ENCODE results near the gene GRM8.

GRM8 gene

GRCh38 chr7:126818393-126819196, 434.1 kb downstream of the GRM8 start:
- no peak overlapping the region for H3K4me3 ChIP-seq (ENCODE audit: low read depth, low read length)
- DNase-seq (ENCODE audit: low read depth, low spot score): no peak
- TF ChIP-seq CTCF (IDR thresholded peaks at IDR 0.05; ENCODE audit: insufficient read depth, low read length, missing control alignments): no peak
- ChIA-PET CTCF (no interaction called here), POLR2A (no interaction called here)

GRCh38 chr7:126809188-126809587, 443.6 kb downstream of the GRM8 start:
- TF ChIP-seq CTCF (IDR thresholded peaks at IDR 0.05; ENCODE audit: insufficient read depth, low read length, missing control alignments): no peak
- ChIA-PET CTCF (no interaction called here), POLR2A (no interaction called here)
- no peak overlapping the region for H3K4me3 ChIP-seq (ENCODE audit: low read depth, low read length)
- no peak for DNase-seq (ENCODE audit: low read depth, low spot score)

- DNase-seq (ENCODE audit: low read depth, low spot score): no peak
- no peak for TF ChIP-seq CTCF (IDR thresholded peaks at IDR 0.05; ENCODE audit: insufficient read depth, low read length, missing control alignments)
- POLR2A ChIA-PET: no interaction called here
- CTCF ChIA-PET: no interaction called here
- no peak overlapping the region for H3K4me3 ChIP-seq (ENCODE audit: low read depth, low read length)
Observed at GRCh38 chr7:126806614-126807013, 446.1 kb downstream of the GRM8 start.

- no peak for TF ChIP-seq CTCF (IDR thresholded peaks at IDR 0.05; ENCODE audit: insufficient read depth, low read length, missing control alignments)
- H3K4me3 ChIP-seq (ENCODE audit: low read depth, low read length): no peak overlapping the region
- POLR2A ChIA-PET: no interaction called here
- no peak for DNase-seq (ENCODE audit: low read depth, low spot score)
- CTCF ChIA-PET: interaction anchor here (1.7 kb wide), 1 partner anchor 709 kb away, joined by 8 read pairs; no protein-coding TSS in a partner anchor
Observed at GRCh38 chr7:126805351-126805750, 447.4 kb downstream of the GRM8 start.

GRCh38 chr7:126804604-126805003, 448.1 kb downstream of the GRM8 start:
- CTCF ChIA-PET: interaction anchor here (1.7 to 3.1 kb wide), 2 partner anchors 710 to 1405 kb away, joined by 8 to 13 read pairs; no protein-coding TSS in a partner anchor
- no peak for DNase-seq (ENCODE audit: low read depth, low spot score)
- no peak for TF ChIP-seq CTCF (IDR thresholded peaks at IDR 0.05; ENCODE audit: insufficient read depth, low read length, missing control alignments)
- H3K4me3 ChIP-seq (ENCODE audit: low read depth, low read length): no peak overlapping the region
- POLR2A ChIA-PET: no interaction called here

GRCh38 chr7:126803990-126804389, 448.8 kb downstream of the GRM8 start:
- no peak for DNase-seq (ENCODE audit: low read depth, low spot score)
- ChIA-PET CTCF (interaction anchor here (0.9 to 3.1 kb wide), 7 partner anchors 11 to 1585 kb away, joined by 3 to 13 read pairs (median 8); partner anchors contain the start of gene GRM8), POLR2A (no interaction called here)
- TF ChIP-seq CTCF (IDR thresholded peaks at IDR 0.05; ENCODE audit: insufficient read depth, low read length, missing control alignments): no peak
- no peak overlapping the region for H3K4me3 ChIP-seq (ENCODE audit: low read depth, low read length)

All from AG04449 (cell line).